PFSK-1 (cell line): ENCODE measurements around the gene METTL26.

Experiments used
- POLR2AphosphoS5 ChIP-seq: IDR thresholded peaks from 2 replicates; pipeline ENCODE4 v1.6.1; 2012; ENCODE audit warnings: low read depth, mild to moderate bottlenecking, control low read depth, low read length, moderate library complexity
- REST ChIP-seq, 2 experiments: IDR thresholded peaks; 2 replicates each; pipeline versions ENCODE4 v1.6.1 to v1.8.0; 2011 to 2012; ENCODE audit warnings: low read depth in 2 of 2, low read length in 2 of 2, control low read depth in 1 of 2, inconsistent platforms in 1 of 2, mild to moderate bottlenecking in 1 of 2, moderate library complexity in 1 of 2; ENCODE audit not compliant: insufficient read depth in 1 of 2
- TAF1 ChIP-seq: IDR thresholded peaks from 2 replicates; pipeline ENCODE4 v1.6.1; 2012; ENCODE audit warnings: low read length, control low read depth, borderline replicate concordance; ENCODE audit not compliant: insufficient read depth

GRCh38 chr16:647173-647902 lies 11.2 kb upstream of the METTL26 start:
- TF ChIP-seq POLR2AphosphoS5 (no peak), REST (IDR thresholded peaks at IDR 0.05; ENCODE audit: insufficient read depth in 1 of 2, low read depth in 2 of 2, low read length in 2 of 2) (no peak), TAF1 (no peak)
